IMR-90 (cell line): ENCODE measurements around the gene FAM170A. TPM values are rescaled to one million over a fixed set of nuclear protein-coding genes. Genes with fewer than 3 reads are reported as not detected.

ENCODE experiments used
- ATAC-seq: fragments of 200-7000 bp; cut with Tn5 transposase; 2 replicates; pipeline ENCODE4 v1.9.1; 2020; ENCODE audit warnings: low read depth, mild to moderate bottlenecking, moderate library complexity
- BruUV-seq: library from RNA; stranded (reverse); fragments of 400-500 nt; replicated peaks from 2 replicates; lab custom pipeline; 2021; lab: Mats Ljungman, UMichigan
- CTCF ChIA-PET: fragments of 300-600 bp; formaldehyde crosslinking; extraction: SDS; loops from one replicate; lab custom pipeline; 2021; ENCODE audit warnings: antibody characterized with exemption; lab: Yijun Ruan, JAX
- POLR2A ChIA-PET: fragments of 300-600 bp; sonication (Branson Sonifier 250); formaldehyde crosslinking; loops from one replicate; lab custom pipeline; 2022; ENCODE audit warnings: antibody characterized with exemption; ENCODE audit not compliant: unreplicated experiment; lab: Charles Lee
- DNase-seq: peaks from one replicate; pipeline ENCODE4 v3.0.0; 2013
- H2AFZ ChIP-seq: replicated peaks from 2 replicates; pipeline ENCODE3; 2013; ENCODE audit warnings: low read length, mild to moderate bottlenecking; ENCODE audit not compliant: poor library complexity
- H2AK5ac ChIP-seq: 2 replicates; pipeline ENCODE4 v1.6.1; 2013; ENCODE audit warnings: low read depth, low read length, inconsistent platforms
- H2AK9ac ChIP-seq: replicated peaks from 2 replicates; pipeline ENCODE3; 2013; ENCODE audit warnings: mild to moderate bottlenecking, low read depth, low read length, moderate library complexity; ENCODE audit not compliant: poor library complexity
- H2BK120ac ChIP-seq: 2 replicates; pipeline ENCODE4 v1.6.1; 2013; ENCODE audit warnings: low read depth, low read length, inconsistent platforms
- H2BK15ac ChIP-seq: 3 replicates; pipeline ENCODE4 v1.6.1; 2013; ENCODE audit warnings: low read depth, low read length, inconsistent platforms
- H2BK20ac ChIP-seq: 2 replicates; pipeline ENCODE4 v1.6.1; 2013; ENCODE audit warnings: low read depth, mild to moderate bottlenecking, inconsistent platforms, low read length, moderate library complexity
- H2BK5ac ChIP-seq: 2 replicates; pipeline ENCODE4 v1.6.1; 2013; ENCODE audit warnings: mild to moderate bottlenecking, low read depth, low read length, inconsistent platforms; ENCODE audit not compliant: poor library complexity, severe bottlenecking
- H3K14ac ChIP-seq: replicated peaks from 2 replicates; pipeline ENCODE4 v1.6.1; 2013; ENCODE audit warnings: low read depth, low read length, inconsistent platforms
- H3K18ac ChIP-seq: 2 replicates; pipeline ENCODE4 v1.6.1; 2013; ENCODE audit warnings: low read depth, low read length, control low read depth
- H3K23ac ChIP-seq: 2 replicates; pipeline ENCODE4 v1.6.1; 2013; ENCODE audit warnings: low read depth, low read length, inconsistent platforms
- H3K27ac ChIP-seq: 2 replicates; pipeline ENCODE4 v1.5.1; 2013; ENCODE audit warnings: mild to moderate bottlenecking, control low read depth, low read length; ENCODE audit not compliant: insufficient read depth
- H3K27me3 ChIP-seq: 2 replicates; pipeline ENCODE4 v1.6.1; 2013; ENCODE audit warnings: low read length; ENCODE audit not compliant: control insufficient read depth, insufficient read depth
- H3K36me3 ChIP-seq: 2 replicates; pipeline ENCODE4 v1.6.1; 2013; ENCODE audit warnings: low read length, mixed read lengths; ENCODE audit not compliant: control insufficient read depth, insufficient read depth
- H3K4ac ChIP-seq: 2 replicates; pipeline ENCODE4 v1.6.1; 2013; ENCODE audit warnings: low read depth, low read length, inconsistent platforms
- H3K4me1 ChIP-seq: 2 replicates; pipeline ENCODE4 v1.6.1; 2013; ENCODE audit warnings: low read length, mixed read lengths; ENCODE audit not compliant: control insufficient read depth, insufficient read depth
- H3K4me2 ChIP-seq: 2 replicates; pipeline ENCODE4 v1.6.1; 2013; ENCODE audit warnings: low read depth, mild to moderate bottlenecking, control low read depth, low read length, moderate library complexity
- H3K4me3 ChIP-seq: 2 replicates; pipeline ENCODE4 v1.5.1; 2013; ENCODE audit warnings: low read depth, mild to moderate bottlenecking, control low read depth, low read length, moderate library complexity; ENCODE audit not compliant: insufficient read depth
- H3K56ac ChIP-seq: 2 replicates; pipeline ENCODE4 v1.6.1; 2013; ENCODE audit warnings: low read length, inconsistent platforms; ENCODE audit not compliant: insufficient read depth; ENCODE audit errors: extremely low read depth
- H3K79me1 ChIP-seq, 2 experiments: 2 replicates each; pipeline ENCODE4 v1.6.1; 2013; ENCODE audit warnings: low read length in 2 of 2, inconsistent platforms in 1 of 2, low read depth in 1 of 2
- H3K9ac ChIP-seq: 2 replicates; pipeline ENCODE4 v1.6.1; 2013; ENCODE audit warnings: low read depth, low read length, control low read depth
- H3K9me1 ChIP-seq: 2 replicates; pipeline ENCODE4 v1.6.1; 2013; ENCODE audit warnings: low read length, inconsistent platforms; ENCODE audit not compliant: insufficient read depth
- H3K9me3 ChIP-seq: 2 replicates; pipeline ENCODE4 v1.6.1; 2013; ENCODE audit warnings: low read length; ENCODE audit not compliant: control insufficient read depth, insufficient read depth
- H4K20me1 ChIP-seq: 2 replicates; pipeline ENCODE4 v1.6.1; 2013; ENCODE audit warnings: low read length, inconsistent platforms; ENCODE audit not compliant: insufficient read depth
- H4K5ac ChIP-seq: 2 replicates; pipeline ENCODE4 v1.6.1; 2013; ENCODE audit warnings: mild to moderate bottlenecking, low read depth, low read length, control low read depth
- H4K8ac ChIP-seq, 2 experiments: 2 replicates each; pipeline ENCODE4 v1.6.1; 2013; ENCODE audit warnings: low read depth in 2 of 2, low read length in 2 of 2, control low read depth in 1 of 2, inconsistent platforms in 1 of 2
- H4K91ac ChIP-seq: 2 replicates; pipeline ENCODE4 v1.6.1; 2013; ENCODE audit warnings: low read depth, low read length, inconsistent platforms; ENCODE audit not compliant: insufficient read depth
- CEBPB ChIP-seq: IDR thresholded peaks from 2 replicates; pipeline ENCODE4 v1.6.1; 2012; ENCODE audit warnings: low read depth, low read length, improper control_type of control experiment
- MAZ ChIP-seq: IDR thresholded peaks from 2 replicates; pipeline ENCODE4 v1.6.1; 2012; ENCODE audit warnings: low read depth, mild to moderate bottlenecking, low read length, improper control_type of control experiment, moderate library complexity, borderline replicate concordance
- MXI1 ChIP-seq: IDR thresholded peaks from 2 replicates; pipeline ENCODE4 v1.6.1; 2012; ENCODE audit warnings: low read depth, mild to moderate bottlenecking, low read length, moderate library complexity, borderline replicate concordance
- NFE2L2 ChIP-seq: fragments of 150-350 bp; IDR thresholded peaks from 2 replicates; pipeline ENCODE4 v1.6.1; 2016; ENCODE audit warnings: low read depth, mild to moderate bottlenecking, low read length
- POLR2A ChIP-seq: IDR thresholded peaks from 2 replicates; pipeline ENCODE4 v1.6.1; 2012; ENCODE audit warnings: mild to moderate bottlenecking, low read depth, low read length
- RCOR1 ChIP-seq: IDR thresholded peaks from 2 replicates; pipeline ENCODE4 v1.6.1; 2012; ENCODE audit warnings: mild to moderate bottlenecking, low read length, improper control_type of control experiment; ENCODE audit not compliant: insufficient replicate concordance
- RFX5 ChIP-seq: IDR thresholded peaks from 2 replicates; pipeline ENCODE4 v1.8.0; 2012; ENCODE audit warnings: low read depth, mild to moderate bottlenecking, low read length, moderate library complexity
- USF2 ChIP-seq: fragments of 150-350 bp; IDR thresholded peaks from 2 replicates; pipeline ENCODE4 v1.6.1; 2017; ENCODE audit warnings: mild to moderate bottlenecking, antibody characterized with exemption, low read length, low read depth
- dilution Hi-C: fragments of 300-500 bp; cut with HindIII; formaldehyde crosslinking; loops from one replicate; pipeline ENCODE4 v1.14.3; 2018; ENCODE audit warnings: low sequenced_read_pairs; ENCODE audit not compliant: unreplicated experiment
- in situ Hi-C: fragments of 300-500 bp; cut with MboI; formaldehyde crosslinking; loops from 3 replicates; pipeline ENCODE4 v1.14.3; 2019; ENCODE audit warnings: low sequenced_read_pairs, inconsistent platforms, mixed read lengths
- intact Hi-C: fragments of 100-400 bp; cut with micrococcal nuclease; formaldehyde crosslinking; loops from 2 replicates; pipeline ENCODE4 v1.10.0; 2022
- polyA plus RNA-seq, 3 experiments: library from polyadenylated mRNA; depleted of rRNA; stranded (reverse); fragments of >200 nt; gene quantifications; 2 replicates each; pipeline ENCODE4 v1.2.3, GENCODE V29; 2012; ENCODE audit warnings: low replicate concordance in 1 of 3
- total RNA-seq: library from RNA; depleted of rRNA; stranded (reverse); fragments of >200 nt; gene quantifications from 2 replicates; pipeline ENCODE4 v1.2.3, GENCODE V29; 2012
- TF ChIP-seq, protein P1 (sequence below): fragments of 150-350 bp; IDR thresholded peaks from 2 replicates; pipeline ENCODE4 v1.6.1; 2016; ENCODE audit warnings: low read depth, mild to moderate bottlenecking, low read length, moderate library complexity, borderline replicate concordance

The FAM170A gene
- total and polyA plus RNA-seq, 2 of the 4 experiments (the other 2 are of a cell fraction), result not detected

DNA sequence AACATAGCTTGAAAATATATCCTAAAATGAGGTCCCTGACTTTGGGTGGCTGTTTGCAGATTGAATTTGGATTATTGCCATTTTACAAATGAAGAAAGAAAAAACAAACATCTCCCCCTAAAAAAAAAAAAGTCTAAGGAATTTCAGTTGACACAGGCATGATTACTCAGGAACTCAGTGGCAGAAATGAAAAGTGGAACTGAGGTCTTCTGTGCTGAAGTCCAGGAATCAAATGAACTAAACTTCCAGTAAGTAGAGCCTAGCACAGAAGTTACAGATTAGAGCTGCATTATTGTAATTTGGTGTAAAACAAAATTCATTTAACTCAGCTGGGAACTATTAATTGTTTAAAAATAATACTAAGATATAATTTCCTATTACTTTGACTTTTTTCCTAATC is 26.7 kb downstream of the FAM170A start:
- no peaks in the 10 kb centered on the region for H3K79me1 ChIP-seq
- no peak overlapping the region for H2AFZ ChIP-seq
- H4K20me1 ChIP-seq, result no peaks in the 10 kb centered on the region
- no peak overlapping the region for H3K56ac ChIP-seq
- in situ Hi-C loops (no loop called here), dilution Hi-C loops (no loop called here), intact Hi-C loops (no loop called here)
- ATAC-seq (no peak), DNase-seq (no peak)
- no peak overlapping the region for H2AK5ac ChIP-seq
- no peak overlapping the region for H4K91ac ChIP-seq
- H4K8ac ChIP-seq, result no peak overlapping the region
- no peak overlapping the region for H2AK9ac ChIP-seq
- H3K9ac ChIP-seq, result no peak overlapping the region
- no peak overlapping the region for H3K4me2 ChIP-seq
- no peak overlapping the region for H3K23ac ChIP-seq
- H3K36me3 ChIP-seq, result no peaks in the 10 kb centered on the region
- no peak overlapping the region for H2BK120ac ChIP-seq
- H2BK5ac ChIP-seq, result no peak overlapping the region
- no peaks in the 10 kb centered on the region for H3K9me3 ChIP-seq
- H2BK20ac ChIP-seq, result no peak overlapping the region
- no peak overlapping the region for H3K4me3 ChIP-seq
- no peak overlapping the region for H3K14ac ChIP-seq
- no TSS peak for BruUV-seq
- no peaks in the 10 kb centered on the region for H3K4me1 ChIP-seq
- POLR2A ChIA-PET, result no interaction called here
- H3K9me1 ChIP-seq, result no peaks in the 10 kb centered on the region
- no peaks in the 10 kb centered on the region for H3K27me3 ChIP-seq
- no peak overlapping the region for H3K18ac ChIP-seq
- no peak for TF ChIP-seq RCOR1
- no peak for TF ChIP-seq MAZ
- no peak for TF ChIP-seq USF2
- TF ChIP-seq, protein P1, sequence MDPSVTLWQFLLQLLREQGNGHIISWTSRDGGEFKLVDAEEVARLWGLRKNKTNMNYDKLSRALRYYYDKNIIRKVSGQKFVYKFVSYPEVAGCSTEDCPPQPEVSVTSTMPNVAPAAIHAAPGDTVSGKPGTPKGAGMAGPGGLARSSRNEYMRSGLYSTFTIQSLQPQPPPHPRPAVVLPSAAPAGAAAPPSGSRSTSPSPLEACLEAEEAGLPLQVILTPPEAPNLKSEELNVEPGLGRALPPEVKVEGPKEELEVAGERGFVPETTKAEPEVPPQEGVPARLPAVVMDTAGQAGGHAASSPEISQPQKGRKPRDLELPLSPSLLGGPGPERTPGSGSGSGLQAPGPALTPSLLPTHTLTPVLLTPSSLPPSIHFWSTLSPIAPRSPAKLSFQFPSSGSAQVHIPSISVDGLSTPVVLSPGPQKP, result no peak
- TF ChIP-seq POLR2A, result no peak
- TF ChIP-seq CEBPB, result no peak
- TF ChIP-seq RFX5, result no peak
- no peak for TF ChIP-seq MXI1
- no peak for TF ChIP-seq NFE2L2
- CTCF ChIA-PET, result no interaction called here
- no peak overlapping the region for H4K5ac ChIP-seq
- H2BK15ac ChIP-seq, result no peak overlapping the region
- no peak overlapping the region for H3K27ac ChIP-seq
- no peak overlapping the region for H3K4ac ChIP-seq
